Hypothalamus (tissue), 51 donors: ENCODE measurements around the gene LGALS4.
"Not testable (repeated sequence)": the region's sequence is repeated elsewhere in the genome, so short reads cannot be mapped to it uniquely, and the experiment has no call there.

ENCODE experiments used
- DNase-seq, 51 donors: peaks; one replicate each; lab custom pipeline; 2025; lab: John Stamatoyannopoulos, UW

The LGALS4 gene

GRCh38 chr19:38826856-38827551 is 14.3 kb upstream of the LGALS4 start:
- DNase-seq: no peak

- not testable (repeated sequence) for DNase-seq
Measured at GRCh38 chr19:38825936-38826335, 13.2 kb upstream of the LGALS4 start.

- not testable (repeated sequence) for DNase-seq
Measured at GRCh38 chr19:38821230-38821825, 8.6 kb upstream of the LGALS4 start.

GRCh38 chr19:38819231-38819920 is 6.6 kb upstream of the LGALS4 start:
- DNase-seq: no peak

- DNase-seq: no peak
Measured at GRCh38 chr19:38817081-38817480, 4.3 kb upstream of the LGALS4 start.

- DNase-seq: no peak
Measured at GRCh38 chr19:38816131-38816750, 3.5 kb upstream of the LGALS4 start.

GRCh38 chr19:38815059-38816001 is 2.6 kb upstream of the LGALS4 start:
- no peak for DNase-seq

GRCh38 chr19:38813932-38814331 is 1.2 kb upstream of the LGALS4 start:
- not testable (repeated sequence) for DNase-seq

- no peak for DNase-seq
Measured at GRCh38 chr19:38813323-38813722, 578 bp upstream of the LGALS4 start.

GRCh38 chr19:38812009-38812840 is 520 bp downstream of the LGALS4 start:
- DNase-seq: no peak

- DNase-seq: no peak
Measured at GRCh38 chr19:38809592-38810252, 3.0 kb downstream of the LGALS4 start.

GRCh38 chr19:38808741-38809140 is 4.0 kb downstream of the LGALS4 start:
- no peak for DNase-seq

- DNase-seq: not testable (repeated sequence)
Measured at GRCh38 chr19:38807374-38808098, 5.2 kb downstream of the LGALS4 start.

GRCh38 chr19:38806371-38806770 is 6.4 kb downstream of the LGALS4 start:
- no peak for DNase-seq

- DNase-seq: no peak
Measured at GRCh38 chr19:38805180-38805579, 7.6 kb downstream of the LGALS4 start.

GRCh38 chr19:38803543-38803942 is 9.2 kb downstream of the LGALS4 start:
- no peak for DNase-seq

GRCh38 chr19:38801359-38802095 is 11.2 kb downstream of the LGALS4 start:
- no peak for DNase-seq
